SW480 (cell line): ENCODE data around the gene GAS6.
"Not testable (repeated sequence)": the region's sequence is repeated elsewhere in the genome, so short reads cannot be mapped to it uniquely, and the experiment has no call there.

Experiments
- DNase-seq: peaks from one replicate; pipeline ENCODE4 v3.0.0-alpha.2; 2016; ENCODE audit warnings: low spot score

The GAS6 gene

DNA sequence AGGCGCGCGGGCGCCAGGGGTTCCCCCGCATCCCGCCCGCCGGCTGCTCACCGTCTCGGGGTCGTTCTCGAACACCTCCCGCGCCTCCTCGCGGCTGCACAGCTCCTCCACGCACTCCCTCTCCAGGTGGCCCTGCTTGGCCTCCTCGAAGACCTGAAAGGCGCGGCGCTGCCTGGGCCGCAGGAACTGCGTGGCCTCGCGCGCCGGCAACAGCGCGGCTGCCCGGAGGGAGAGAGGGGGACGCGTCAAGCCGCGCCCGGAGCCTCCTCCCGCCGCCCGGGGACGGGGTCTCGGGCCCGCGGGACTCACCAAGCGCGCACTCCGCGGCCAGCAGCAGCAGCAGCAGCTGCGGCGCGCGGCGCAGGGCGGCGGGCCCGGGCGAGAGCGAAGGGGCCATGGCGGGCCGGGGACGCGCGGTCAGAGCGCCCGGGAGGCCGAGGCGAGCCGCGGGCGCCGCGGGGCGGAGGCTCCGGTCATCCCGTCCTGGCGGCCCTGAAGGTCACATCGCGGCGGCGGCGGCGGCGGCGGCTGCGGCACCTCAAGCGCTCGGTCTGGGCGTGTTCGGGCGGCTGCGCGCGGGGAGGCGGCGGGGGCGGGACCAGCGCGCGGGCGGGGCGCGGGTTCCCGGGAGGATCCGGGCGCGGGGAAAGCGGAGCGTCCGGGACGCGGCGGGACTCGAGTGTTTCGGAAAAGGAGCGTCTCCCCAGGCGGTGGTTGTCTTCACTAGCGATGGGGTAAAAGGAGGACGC, at the start of gene GAS6:
TSS of gene GAS6 (minus strand) at position 553 of the 749 bp plus-strand sequence. CDS start at position 397, 156 bp downstream.
- DNase-seq: peak; percentile 48

DNA sequence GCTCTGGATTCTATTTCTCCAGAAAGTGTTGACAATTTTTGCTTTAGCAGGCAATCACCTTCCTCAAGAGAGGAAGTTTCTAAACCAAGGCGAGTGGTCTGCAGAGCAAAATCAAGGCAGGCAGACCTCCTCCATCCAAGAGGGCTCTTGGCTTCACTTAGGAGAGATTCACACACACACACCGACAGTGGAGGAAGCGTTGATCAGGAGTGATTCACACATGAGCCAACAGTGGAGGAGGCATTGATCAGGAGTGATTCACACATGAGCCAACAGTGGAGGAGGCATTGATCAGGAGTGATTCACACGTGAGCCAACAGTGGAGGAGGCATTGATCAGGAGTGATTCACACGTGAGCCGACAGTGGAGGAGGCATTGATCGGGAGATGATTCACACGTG, 49.5 kb upstream of the GAS6 start:
- DNase-seq: not testable (repeated sequence)

- no peak for DNase-seq
Observed at GRCh38 chr13:113912596-113912995, 48.7 kb upstream of the GAS6 start.

DNA sequence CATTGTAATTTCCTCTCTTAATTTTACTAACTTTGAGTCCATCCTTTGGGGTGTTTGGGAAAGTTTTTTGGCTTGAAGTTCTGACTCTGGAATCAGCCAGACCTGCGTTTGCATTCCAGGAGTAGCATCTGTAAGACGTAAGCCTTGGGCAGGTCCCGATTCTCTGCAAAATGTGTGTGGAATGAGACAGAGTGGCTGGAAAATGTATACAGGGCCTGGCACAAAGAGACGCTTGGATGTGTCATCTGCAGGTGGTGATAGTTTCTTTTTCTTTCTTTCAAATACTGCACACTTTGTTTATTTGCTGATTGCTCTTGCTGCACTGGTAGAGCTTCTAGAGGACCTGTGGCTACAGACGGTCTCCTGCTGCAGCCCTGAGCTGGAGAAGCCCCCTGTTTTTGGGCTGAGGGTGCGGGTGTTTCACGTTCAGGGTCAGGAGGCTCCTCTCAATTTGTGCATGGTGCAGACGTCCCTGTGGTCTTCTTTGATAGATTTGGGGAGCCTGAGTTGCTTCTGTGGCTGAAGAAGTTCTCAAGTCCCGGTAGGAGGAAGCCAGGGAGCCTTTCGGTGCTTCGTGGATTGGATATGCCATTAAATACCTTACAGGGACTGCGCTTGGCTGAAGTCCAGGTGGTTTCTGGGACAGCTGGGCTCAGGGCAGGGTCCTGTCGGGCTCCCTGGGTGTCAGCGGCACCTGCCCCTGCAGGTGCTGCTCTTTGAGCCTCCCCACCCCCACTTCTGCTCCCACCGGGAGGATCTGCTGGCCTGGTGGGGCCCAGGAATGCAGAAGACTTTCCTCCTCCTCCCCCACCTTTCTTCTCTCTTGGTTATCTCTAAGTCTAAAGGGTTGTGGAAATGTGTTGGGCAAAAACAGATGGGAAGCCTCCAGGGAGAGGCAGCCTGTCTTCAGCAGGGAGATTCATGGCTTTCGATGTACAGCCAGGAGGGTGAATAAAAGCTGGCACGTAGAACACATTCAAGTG, 44.0 kb upstream of the GAS6 start:
- peak; percentile 32 for DNase-seq

DNA sequence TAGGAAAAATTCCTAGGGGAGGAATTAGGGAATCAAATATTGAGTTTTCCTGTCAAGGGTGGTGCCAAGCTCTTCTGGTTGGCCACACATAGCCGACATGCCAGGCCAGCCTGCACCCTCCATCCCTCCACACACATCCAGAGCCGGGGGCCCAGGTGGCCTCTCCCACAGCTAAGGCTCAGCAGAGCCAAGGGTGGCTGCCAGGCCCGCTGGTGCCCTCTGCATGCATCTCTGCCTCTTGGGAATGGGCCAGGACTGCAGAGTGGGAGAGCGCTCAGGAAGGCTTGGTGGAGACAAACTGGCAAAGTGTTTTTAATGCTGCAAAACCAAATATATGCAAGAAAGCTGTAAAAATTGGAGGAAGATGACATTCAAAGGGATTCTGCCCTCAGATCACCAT, 42.7 kb upstream of the GAS6 start:
- DNase-seq: no peak

GRCh38 chr13:113905942-113906341, 42.1 kb upstream of the GAS6 start:
- DNase-seq: no peak

- DNase-seq: no peak
Observed at GRCh38 chr13:113905018-113905417, 41.1 kb upstream of the GAS6 start.

DNA sequence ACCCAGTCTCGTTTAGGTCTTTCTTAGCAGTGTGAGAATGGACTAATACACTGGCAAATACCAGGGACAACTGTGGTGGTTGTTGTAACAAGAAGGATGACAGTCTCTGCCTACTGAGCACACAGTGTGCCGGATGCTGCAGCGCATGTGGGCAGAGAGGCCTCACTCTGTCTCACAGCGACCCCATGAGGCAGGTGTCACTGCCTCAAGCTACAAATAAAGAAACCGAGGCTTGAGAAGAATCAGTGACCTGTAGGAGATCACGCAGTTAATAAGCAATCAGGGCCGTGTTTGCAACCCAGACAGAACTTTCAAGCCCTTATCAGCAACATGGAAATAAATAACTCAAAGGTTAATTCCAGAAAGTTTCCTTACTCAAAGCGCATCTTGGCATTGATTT, 40.5 kb upstream of the GAS6 start:
- peak; percentile 21 for DNase-seq

- DNase-seq: no peak
Observed at GRCh38 chr13:113903912-113904311, 40.0 kb upstream of the GAS6 start.

DNA sequence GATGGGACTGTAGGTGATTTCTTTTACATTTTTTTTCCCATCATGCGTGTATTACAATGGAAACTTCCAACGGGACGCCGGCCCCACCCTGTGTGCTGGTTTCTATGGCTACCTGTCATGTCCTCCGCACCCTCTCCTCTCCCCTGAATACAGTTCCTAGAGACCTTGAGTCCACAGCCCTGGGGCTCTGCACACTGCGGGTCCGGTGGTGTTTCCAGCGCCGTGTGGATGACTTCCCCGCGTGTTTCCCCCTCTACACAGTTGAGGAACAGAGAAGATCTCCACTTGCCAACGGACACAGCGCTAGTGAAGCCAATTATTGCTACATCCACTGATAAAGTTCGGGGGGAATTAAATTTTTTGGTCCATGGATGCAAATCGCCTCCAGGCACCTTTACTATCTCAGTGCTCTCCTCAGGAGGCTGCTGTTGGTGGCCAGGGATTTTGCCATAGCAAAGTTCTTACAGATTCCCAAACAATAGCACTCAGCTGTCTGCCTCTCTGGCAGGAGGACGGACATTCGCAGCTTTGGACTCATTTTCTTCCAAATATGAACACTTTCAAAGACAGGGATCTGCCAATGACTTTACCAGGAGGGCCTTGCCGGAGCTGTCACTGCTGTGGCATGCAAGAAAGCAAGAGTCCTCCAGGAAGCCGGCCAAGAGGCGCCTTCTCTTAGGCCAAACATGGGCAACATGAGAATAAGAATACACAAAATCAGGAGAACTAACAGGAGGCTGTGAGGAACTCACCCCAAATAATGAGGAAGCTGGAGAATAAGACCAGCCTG, 39.3 kb upstream of the GAS6 start:
- DNase-seq: no peak

DNA sequence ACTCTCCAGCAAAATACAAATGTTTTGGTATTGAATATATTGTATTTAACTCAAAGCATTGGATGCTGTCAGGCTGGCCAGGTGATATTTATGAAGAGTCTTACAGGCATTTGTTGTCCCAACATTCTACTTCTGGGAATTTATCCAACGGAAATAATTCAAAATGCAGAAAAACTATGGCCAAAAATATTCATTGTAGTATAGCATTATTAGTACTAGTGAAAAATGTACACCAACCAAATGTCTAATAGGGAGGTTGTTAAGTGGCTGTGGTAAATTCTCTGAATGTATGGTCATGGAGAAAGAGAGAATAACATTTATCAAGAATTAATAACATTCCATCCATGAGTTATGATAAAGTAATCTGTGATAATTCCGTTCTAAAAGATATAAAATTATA, 38.6 kb upstream of the GAS6 start:
- no peak for DNase-seq

GRCh38 chr13:113901642-113902041, 37.8 kb upstream of the GAS6 start:
- no peak for DNase-seq

DNA sequence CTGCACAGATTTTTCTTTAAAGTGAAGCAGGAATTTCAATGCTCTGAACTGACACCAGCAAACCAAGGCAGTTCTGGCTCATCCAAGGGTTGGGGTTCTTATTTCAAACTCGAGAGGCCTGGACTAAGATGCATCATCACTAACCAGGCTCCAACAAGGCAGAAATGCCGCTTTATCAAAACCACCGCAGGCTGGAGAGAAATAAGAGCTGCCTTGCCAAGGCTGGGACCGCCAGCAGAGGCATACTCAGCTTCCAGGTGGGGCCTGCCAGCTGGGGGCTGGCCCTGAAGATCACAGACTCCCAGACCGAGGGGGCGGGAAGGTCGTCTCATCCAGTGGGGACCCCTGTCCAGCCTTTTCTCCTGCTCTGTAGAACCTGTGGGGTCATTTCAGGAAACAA, 37.4 kb upstream of the GAS6 start:
- no peak for DNase-seq

DNA sequence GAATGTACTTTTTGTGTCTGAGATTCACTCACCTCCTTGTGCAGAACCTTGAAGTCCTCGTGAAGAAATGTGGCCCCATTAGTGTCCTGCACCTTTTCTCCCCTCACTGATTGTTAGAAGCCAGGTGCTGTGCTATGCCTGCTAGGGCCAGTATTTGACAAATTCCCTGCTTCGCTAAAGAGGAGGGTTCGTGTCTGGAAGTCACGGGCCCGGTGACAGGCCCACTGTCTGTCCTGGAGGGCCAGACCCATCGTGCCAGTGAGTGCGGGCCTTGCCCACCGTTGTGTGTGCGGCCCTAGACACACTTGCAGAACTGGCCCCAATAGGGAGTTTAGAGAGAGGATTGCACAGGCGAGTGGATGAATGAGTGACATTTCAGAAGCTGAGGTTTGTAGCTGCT, 36.8 kb upstream of the GAS6 start:
- no peak for DNase-seq

- DNase-seq: no peak
Observed at GRCh38 chr13:113898391-113898790, 34.5 kb upstream of the GAS6 start.

GRCh38 chr13:113897966-113898365, 34.1 kb upstream of the GAS6 start:
- DNase-seq: no peak

- peak; percentile 94 for DNase-seq
Observed at GRCh38 chr13:113897161-113897560, 33.3 kb upstream of the GAS6 start.

DNA sequence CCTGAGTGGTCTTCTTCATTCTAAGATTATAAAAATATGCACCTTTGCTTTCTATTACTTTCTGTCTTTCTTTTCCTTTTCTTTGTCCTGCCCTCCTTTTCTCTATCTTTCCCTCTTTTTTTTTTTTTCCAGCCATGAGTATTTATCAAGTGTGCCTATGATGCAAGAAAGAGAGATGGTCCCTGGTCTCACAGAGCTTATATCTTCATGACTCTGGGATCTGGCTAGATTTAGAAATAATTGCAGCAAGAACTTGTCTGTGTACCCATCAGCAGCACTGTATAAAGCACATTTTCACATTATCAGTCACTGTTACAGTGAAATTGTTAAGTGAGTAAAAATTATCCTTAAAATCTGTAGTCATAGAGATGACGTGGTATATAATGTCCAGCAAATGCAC, 31.6 kb upstream of the GAS6 start:
- no peak for DNase-seq

- DNase-seq: no peak
Observed at GRCh38 chr13:113890774-113891480, 27.1 kb upstream of the GAS6 start.

- no peak for DNase-seq
Observed at GRCh38 chr13:113889467-113889866, 25.6 kb upstream of the GAS6 start.

DNA sequence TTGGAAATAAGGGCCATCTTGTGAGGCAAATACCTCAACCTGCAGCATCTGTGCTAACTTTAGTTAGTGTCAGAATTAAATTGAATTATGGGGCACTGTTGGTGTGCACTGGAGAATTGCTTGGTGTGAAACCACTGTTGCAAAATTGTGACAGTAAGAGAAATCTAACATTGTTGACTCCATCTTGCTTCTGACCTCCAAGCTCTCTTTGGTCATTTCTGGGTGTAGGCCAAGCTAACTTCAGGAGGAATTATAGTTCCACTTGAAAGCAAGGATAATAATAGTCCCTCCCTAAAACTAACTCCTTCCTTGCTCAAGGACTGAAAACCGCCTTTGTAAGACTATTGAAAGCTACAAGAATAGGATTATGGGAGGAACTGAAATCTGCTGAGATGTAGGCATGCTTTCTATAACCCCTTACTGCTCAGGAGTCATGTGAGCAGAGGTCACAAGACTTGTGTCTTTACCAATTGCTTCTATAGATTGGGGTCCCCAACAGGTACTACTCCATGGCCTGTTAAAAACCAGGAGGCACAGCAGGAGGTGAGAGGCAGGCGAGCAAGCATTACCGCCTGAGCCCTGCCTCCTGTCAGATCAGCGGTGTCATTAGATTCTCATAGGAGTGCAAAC, 24.9 kb upstream of the GAS6 start:
- DNase-seq: no peak
